ENCODE data around the gene TNS1. TPM values are rescaled to one million over a fixed set of nuclear protein-coding genes. Genes with fewer than 3 reads are reported as not detected.

The TNS1 gene
- total RNA-seq, 1 experiment from 2014 or later = 3.4 TPM

DNA sequence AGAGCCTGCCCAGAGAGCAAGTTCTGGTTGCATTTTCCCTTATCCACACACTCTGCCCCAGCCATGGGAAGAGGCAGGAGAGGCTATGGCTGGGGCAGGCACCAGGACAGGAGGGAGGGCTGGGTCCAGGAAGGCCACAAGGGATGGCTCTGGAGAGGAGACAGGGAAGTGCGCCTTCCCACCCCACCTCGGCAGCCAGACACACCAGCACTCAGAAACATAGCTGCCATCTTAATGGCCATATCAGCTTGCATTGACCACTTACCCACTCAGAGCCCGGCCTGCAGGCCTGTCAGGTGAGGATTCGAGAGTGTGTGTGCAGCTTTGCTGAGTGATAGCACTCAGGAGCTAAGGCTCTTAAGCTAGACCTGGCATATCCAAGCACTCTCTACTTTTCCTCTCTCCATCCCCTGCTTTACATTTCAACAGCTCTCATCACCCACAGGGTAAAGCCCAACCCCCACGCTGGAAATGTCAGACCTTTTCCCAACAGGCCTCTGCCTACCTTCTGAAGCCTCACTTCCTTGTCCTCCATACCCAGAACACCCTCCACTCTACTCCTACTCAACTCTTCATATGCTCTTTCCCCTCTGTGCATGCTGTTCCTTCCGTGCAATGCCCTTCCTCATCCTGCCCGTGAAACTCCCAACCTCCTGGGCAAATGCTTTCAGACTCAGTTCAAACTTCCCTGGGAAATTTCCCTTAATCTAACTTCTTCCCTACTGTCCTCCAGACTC lies 147.9 kb downstream of the TNS1 start:
- Histone ChIP-seq H2BK12ac (ENCODE audit: insufficient read length, low read depth, low read length) (no peak overlapping the region), H3K79me2 (ENCODE audit: insufficient read depth, low read length) (no peaks in the 10 kb centered on the region), H3K27me3 (ENCODE audit: insufficient read depth, low read length) (no peaks in the 10 kb centered on the region), H3K9ac (ENCODE audit: extremely low read depth, insufficient read length, low read length) (no peak overlapping the region), H3K23me2 (ENCODE audit: insufficient read length, low read depth, low read length, poor library complexity, severe bottlenecking) (no peaks in the 10 kb centered on the region), H3K23ac (ENCODE audit: insufficient read length, low read depth, low read length) (no peak overlapping the region), H3K27ac (ENCODE audit: insufficient read length, low read depth, low read length) (no peak overlapping the region), H3K56ac (ENCODE audit: insufficient read length, low read depth, low read length) (no peak overlapping the region), H2BK5ac (ENCODE audit: insufficient read length, low read length) (no peak overlapping the region), H2BK20ac (ENCODE audit: low read depth, low read length, poor library complexity, severe bottlenecking) (no peak overlapping the region), H3K14ac (ENCODE audit: insufficient read depth, low read length) (no peak overlapping the region), H4K8ac (replicated peaks; ENCODE audit: insufficient read length, low read depth, low read length) (no peak overlapping the region), H3K4me2 (ENCODE audit: insufficient read depth, insufficient read length, low read length) (no peak overlapping the region), H3K18ac (ENCODE audit: insufficient read length, low read depth, low read length) (no peak overlapping the region), H3K4me1 (ENCODE audit: insufficient read depth, low read length) (no peaks in the 10 kb centered on the region; the same call in 1 of the 2 replicates), H2AFZ (ENCODE audit: low read length) (no peak overlapping the region), H3K79me1 (ENCODE audit: insufficient read depth, low read depth, low read length, poor library complexity, severe bottlenecking) (no peaks in the 10 kb centered on the region), H2BK120ac (ENCODE audit: low read depth, low read length, poor library complexity, severe bottlenecking) (no peak overlapping the region), H4K20me1 (ENCODE audit: control insufficient read depth, insufficient read depth, insufficient read length) (no peaks in the 10 kb centered on the region), H2BK15ac (ENCODE audit: low read depth, low read length) (no peak overlapping the region), H3K4ac (ENCODE audit: low read depth, low read length) (no peak overlapping the region), H3T11ph (ENCODE audit: low read length) (no peak overlapping the region), H2AK5ac (ENCODE audit: insufficient read length, low read length) (no peak overlapping the region), H4K91ac (ENCODE audit: insufficient read length, low read depth, low read length) (no peak overlapping the region), H3K9me3 (ENCODE audit: control insufficient read depth, low read depth, low read length) (no peaks in the 10 kb centered on the region), H4K5ac (ENCODE audit: insufficient read length, low read depth, low read length) (no peak overlapping the region)
- WGBS (ENCODE audit: extremely low coverage, insufficient read length, low lambda C conversion rate) = no CpG with 5 or more reads among the region's 7 CpGs
- TF ChIP-seq, protein P1, sequence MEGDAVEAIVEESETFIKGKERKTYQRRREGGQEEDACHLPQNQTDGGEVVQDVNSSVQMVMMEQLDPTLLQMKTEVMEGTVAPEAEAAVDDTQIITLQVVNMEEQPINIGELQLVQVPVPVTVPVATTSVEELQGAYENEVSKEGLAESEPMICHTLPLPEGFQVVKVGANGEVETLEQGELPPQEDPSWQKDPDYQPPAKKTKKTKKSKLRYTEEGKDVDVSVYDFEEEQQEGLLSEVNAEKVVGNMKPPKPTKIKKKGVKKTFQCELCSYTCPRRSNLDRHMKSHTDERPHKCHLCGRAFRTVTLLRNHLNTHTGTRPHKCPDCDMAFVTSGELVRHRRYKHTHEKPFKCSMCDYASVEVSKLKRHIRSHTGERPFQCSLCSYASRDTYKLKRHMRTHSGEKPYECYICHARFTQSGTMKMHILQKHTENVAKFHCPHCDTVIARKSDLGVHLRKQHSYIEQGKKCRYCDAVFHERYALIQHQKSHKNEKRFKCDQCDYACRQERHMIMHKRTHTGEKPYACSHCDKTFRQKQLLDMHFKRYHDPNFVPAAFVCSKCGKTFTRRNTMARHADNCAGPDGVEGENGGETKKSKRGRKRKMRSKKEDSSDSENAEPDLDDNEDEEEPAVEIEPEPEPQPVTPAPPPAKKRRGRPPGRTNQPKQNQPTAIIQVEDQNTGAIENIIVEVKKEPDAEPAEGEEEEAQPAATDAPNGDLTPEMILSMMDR (conservative IDR thresholded peaks at IDR 0.05) = no peak
- no peak overlapping the region for H3K4me3 Mint-ChIP-seq
- no peaks in the 10 kb centered on the region for H3K36me3 Mint-ChIP-seq (ENCODE audit: insufficient read depth in 1 of 3, low read depth in 3 of 3)
- no peak overlapping the region for H3K27ac Mint-ChIP-seq
- no peak for DNase-seq
- peaks cover 22 to 42% of the 10 kb centered on the region in 2 experiments for H3K4me1 Mint-ChIP-seq
- peaks cover 14% of the 10 kb centered on the region for H3K27me3 Mint-ChIP-seq (ENCODE audit: low read depth)
- H3K9me3 Mint-ChIP-seq = no peaks in the 10 kb centered on the region; a peak in 1 of 5 replicates
